GM18517 (cell line): ENCODE measurements around the gene FAM229A.
"Not testable (repeated sequence)": the region's sequence is repeated elsewhere in the genome, so short reads cannot be mapped to it uniquely, and the experiment has no call there.

Experiments used
- ATAC-seq: cut with Tn5 transposase; IDR thresholded peaks from one replicate; pipeline ENCODE4 v1.9.1; 2021; ENCODE audit warnings: mild to moderate bottlenecking, moderate library complexity; ENCODE audit not compliant: unreplicated experiment

FAM229A gene

DNA sequence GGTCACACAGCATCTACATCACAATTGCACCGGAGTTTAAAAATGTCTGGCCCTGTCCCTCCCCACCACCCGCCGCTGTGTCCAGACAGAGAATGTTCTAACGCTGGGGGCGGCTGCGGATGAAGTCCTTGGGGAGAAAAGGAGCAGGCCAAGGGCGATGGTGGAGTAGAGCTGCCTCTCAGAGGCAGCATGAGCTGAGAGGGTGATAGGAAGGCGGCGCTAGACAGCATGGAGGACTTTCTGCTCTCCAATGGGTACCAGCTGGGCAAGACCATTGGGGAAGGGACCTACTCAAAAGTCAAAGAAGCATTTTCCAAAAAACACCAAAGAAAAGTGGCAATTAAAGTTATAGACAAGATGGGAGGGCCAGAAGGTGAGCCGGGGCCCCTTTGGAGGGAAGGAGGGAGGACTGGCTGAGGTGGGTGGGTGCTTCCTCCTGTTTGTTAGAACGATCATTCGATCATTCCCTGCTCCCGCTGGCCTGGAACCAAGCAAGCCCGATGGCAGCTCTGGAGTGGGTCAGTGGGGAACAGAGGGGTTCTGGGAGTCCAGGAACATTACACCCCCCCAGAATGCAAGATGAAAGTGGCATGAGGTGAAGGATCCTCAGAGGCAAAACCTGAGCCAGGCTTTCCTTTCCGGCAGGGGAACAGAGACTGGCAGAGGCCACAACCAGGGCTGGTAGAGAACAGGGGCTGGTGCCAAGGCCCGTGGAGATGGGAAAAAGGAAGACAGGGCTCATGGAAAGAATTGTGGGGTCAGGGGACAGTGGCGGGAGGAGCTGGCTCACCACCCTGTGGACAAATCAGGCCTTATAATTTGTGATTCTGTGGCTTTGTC, at the start of gene FAM229A, which contains the start of gene TSSK3:
Gene FAM229A (minus strand): TSS at position 12 of the 840 bp plus-strand sequence. CDS start 394 bp downstream, outside the sequence.
Gene TSSK3 (plus strand): TSS at position 66 of the 840 bp plus-strand sequence. CDS start 163 bp downstream, at position 229.
- ATAC-seq = no peak

GRCh38 chr1:32411261-32411660, 49.0 kb upstream of the FAM229A start:
- no peak for ATAC-seq

- ATAC-seq = no peak
Measured at GRCh38 chr1:32406629-32407111, 44.4 kb upstream of the FAM229A start.

DNA sequence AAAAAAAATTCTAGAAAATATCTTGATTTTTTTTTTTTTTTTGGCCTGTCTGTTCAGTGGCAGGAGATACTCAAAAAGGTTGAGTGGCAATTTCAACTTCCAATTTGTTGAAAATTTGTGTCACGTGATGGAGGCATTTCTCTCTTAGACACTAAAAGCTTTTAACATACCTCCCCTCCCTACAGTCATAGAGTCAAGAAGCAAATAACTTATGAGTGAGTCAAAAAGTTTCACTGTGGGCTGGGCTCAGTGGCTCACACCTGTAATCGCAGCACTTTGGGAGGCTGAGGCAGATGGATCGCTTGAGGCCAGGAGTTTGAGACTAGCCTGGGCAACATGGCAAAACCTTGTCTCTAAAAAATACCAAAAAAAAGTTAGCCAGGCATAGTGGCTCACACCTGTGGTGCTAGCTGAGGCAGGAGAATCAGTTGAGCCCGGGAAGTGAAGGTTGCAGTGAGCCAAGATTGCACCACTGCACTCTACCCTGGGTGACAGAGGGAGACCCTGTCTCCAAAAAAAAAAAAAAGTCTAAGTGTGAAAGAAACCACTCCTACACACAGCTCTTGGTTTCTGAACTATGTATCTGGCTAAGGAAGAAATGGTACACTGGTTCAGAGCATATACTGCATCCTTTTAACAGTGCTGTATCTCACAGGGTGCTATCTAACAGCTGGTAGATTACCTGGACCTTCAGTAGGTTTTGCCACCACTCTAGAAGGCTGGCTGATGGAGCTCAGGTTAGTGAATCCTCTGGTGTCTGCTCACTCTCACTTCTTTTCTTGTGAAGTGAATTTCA, 43.6 kb upstream of the FAM229A start:
- no peak for ATAC-seq

GRCh38 chr1:32404946-32405345, 42.7 kb upstream of the FAM229A start:
- ATAC-seq = no peak

DNA sequence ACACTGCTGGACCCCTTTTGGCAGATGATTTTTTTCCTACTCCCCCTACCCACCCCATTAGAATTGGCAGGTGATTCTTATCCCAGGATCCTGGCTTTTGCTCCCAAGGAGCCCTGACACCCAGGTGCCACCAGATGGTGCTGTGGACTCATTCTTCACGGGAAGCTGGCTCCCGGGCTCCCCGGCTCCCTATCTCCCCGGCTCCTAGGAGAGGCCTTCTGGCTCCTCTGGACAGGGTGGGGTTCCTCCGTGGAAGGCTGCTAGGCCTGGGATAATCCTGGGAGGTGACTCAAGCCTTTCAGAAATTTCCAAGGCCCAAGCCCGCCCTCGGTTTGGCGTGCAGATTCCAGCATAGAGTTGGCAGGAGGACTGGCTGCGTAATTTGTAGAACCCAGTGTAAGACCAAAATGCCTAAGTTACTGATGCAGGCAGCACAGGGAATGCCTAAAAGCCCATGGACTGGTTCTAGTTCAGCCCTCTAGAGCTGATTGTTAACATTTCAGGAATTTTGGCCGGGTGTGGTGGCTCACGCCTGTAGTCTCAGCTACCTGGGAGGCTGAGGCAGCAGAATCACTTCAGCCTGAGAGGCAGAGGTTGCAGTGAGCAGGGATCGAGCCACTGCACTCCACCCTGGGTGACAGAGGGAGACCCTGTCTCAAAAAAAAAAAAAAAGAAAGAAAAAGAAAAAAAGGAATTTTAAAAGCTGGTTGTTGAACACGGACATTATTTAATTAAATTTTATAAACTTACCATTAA, 38.8 kb upstream of the FAM229A start:
- ATAC-seq = no peak

DNA sequence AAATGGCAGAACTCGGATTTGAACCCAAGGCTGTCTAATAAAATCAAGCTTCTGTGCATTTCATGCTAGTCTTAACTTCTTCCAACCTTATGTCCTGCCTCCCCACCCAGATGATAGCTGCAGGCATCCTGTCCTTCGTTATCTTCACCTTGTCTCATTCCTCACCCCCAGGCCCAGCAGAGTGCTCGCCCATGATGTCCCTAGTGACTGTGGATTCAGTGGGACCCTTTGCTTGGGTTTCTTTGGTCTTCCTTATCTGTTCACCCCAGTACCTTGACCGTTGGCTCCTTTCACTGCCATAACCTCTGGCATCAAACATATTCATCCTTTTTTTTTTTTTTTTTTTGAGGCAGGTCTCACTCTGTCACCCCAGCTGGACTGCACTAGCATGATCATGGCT, 37.6 kb upstream of the FAM229A start:
- no peak for ATAC-seq

DNA sequence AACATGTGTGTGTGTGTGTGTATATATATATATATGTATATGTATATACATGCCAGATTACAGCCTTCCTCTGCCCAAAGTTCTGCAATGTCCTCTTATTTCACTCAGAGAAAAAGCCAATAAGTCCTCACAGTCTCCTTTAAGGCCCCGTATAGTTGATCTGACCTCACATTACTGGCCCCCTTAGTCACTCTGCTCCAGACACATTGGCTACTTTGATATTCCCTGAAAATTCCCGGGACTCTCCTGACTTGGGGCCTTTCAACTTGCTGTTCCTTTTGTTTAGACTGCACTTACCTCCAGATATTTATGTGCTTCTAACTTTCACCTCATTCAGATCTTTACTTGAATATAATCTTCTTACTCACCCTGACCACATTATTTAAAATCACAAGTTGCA, 36.1 kb upstream of the FAM229A start:
- no peak for ATAC-seq

GRCh38 chr1:32396524-32396923, 34.2 kb upstream of the FAM229A start:
- not testable (repeated sequence) for ATAC-seq

DNA sequence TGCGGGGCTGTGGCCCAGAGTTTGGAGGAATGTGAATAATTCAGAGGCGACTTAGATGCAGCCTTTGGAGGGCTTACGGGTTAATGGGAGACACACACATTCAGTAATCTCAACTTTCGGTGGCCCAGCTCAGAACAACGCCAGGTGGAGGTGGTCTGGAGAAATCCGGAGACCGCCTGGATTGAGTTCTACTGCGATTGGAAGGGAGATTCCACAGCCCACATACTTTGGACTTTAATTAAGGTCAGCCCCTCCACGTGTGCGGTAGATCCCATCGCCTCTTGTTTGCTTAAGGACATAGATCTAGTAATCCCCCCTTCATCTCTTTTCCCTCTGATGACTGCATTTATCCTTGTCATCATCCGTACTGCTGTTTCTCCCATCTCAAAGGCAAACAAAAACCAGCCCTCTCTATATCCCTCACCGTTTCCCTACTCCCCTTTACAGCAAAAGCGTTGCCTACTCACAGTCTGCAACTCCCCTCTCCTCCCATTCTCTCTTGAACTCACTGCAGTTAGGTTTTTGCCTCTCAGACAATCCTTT, 32.7 kb upstream of the FAM229A start:
- no peak for ATAC-seq

- ATAC-seq = peak; percentile 97
Measured at GRCh38 chr1:32394141-32394889, 32.0 kb upstream of the FAM229A start, which contains the start of gene BSDC1. Gene BSDC1, minus strand, starts transcription at chr1:32394441. Its CDS starts 27 bp downstream, at chr1:32394414.

- no peak for ATAC-seq
Measured at GRCh38 chr1:32393832-32394140, 31.5 kb upstream of the FAM229A start.

DNA sequence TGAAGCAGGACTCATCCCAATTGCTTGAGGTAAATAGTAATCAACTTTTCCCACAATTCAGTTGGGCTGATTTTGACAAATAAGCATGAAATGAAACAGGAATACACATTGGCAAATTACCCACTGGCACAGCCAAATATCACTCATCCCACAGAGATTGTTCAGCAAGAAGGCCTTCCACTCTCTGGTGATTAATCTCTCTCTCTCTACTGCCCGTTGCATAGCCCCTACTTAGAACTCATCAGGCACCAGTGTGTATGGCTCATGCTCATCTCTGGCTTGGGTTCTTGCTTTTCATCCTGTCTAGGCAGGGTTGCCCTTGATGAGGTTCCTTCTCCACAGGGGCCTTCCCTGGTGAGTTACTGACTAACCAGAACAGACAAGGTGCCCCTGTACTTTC, 30.9 kb upstream of the FAM229A start:
- no peak for ATAC-seq

DNA sequence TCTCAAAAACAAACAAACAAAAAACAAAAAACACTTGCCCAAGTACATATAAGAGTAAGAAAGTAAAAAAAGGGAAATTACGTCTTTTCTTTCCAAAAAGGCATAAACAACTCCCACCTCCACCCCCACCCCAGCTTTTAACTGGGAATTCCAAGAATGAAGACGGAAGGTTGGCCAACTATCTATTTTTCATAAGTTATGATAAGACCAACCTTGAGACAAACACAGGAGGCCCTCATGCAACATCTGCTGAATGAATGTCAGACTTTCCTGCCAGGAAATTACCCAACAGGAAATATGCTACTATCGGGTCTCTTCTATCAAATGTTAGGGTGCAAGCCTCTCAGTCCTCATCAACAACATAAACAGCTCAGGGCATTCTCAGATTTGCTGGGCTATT, 30.0 kb upstream of the FAM229A start:
- no peak for ATAC-seq

GRCh38 chr1:32390904-32391870, 28.9 kb upstream of the FAM229A start:
- ATAC-seq = no peak

DNA sequence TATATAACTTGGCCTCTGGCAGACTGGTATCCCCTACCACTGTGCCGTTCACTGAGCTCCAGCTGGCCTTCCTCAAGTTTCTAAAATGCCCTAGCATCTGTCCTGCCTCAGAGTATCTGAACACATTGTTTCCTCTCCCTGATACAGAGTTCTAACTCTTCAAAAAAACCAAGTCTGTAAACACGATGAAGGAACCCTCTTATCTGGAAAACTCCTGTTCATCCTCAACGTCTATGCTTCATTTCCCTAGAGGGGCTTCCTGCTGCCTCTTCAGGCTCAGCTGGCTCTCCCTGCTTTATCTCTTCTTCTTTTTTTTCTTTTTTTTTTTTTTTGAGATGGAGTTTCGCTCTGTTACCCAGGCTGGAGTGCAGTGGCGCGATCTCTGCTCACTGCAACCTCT, 26.4 kb upstream of the FAM229A start:
- no peak for ATAC-seq

- ATAC-seq = no peak
Measured at GRCh38 chr1:32386676-32387392, 24.5 kb upstream of the FAM229A start.

GRCh38 chr1:32380057-32380456, 17.8 kb upstream of the FAM229A start:
- no peak for ATAC-seq
